Transverse colon (tissue), 4 donors: ENCODE results near the gene MEGF8.

ENCODE experiments used
- CTCF ChIP-seq, 5 experiments: fragments of 200-600 bp in 3 of 5; fragments of 450-650 bp in 2 of 5; sonication (generic) in 3 of 5; IDR thresholded peaks; 1 replicate in 2 of 5; 2 replicates in 3 of 5; pipeline ENCODE4 v1.5.1; 2016 to 2017; ENCODE audit warnings: antibody characterized with exemption in 5 of 5, inconsistent platforms in 3 of 5, mild to moderate bottlenecking in 2 of 5, moderate library complexity in 1 of 5
- POLR2A ChIP-seq: fragments of 450-650 bp; IDR thresholded peaks from one replicate; pipeline ENCODE4 v1.6.1; 2016; ENCODE audit warnings: antibody characterized with exemption, mild to moderate bottlenecking, moderate library complexity
- POLR2AphosphoS5 ChIP-seq, 3 donors: sonication (generic); formaldehyde crosslinking; IDR thresholded peaks; one replicate each; pipeline ENCODE4 v1.6.1; 2016; ENCODE audit warnings: antibody characterized with exemption in 3 of 3

- no peak for TF ChIP-seq POLR2A
- TF ChIP-seq CTCF (IDR thresholded peaks at IDR 0.05): no peak
- TF ChIP-seq POLR2AphosphoS5 (IDR thresholded peaks at IDR 0.05): no peak
These were observed 31.5 kb upstream of the MEGF8 start for GRCh38 chr19:42293948-42294347.
